Measurements from ENCODE around the gene WDR27.
A peak's percentile ranks its signal among the peaks of the same experiment; 100 is the strongest.

WDR27 gene

GRCh38 chr6:169729961-169730360 is 28.1 kb upstream of the WDR27 start:
- TF ChIP-seq CTCF (IDR thresholded peaks at IDR 0.05; ENCODE audit: low read depth, low read length, missing control alignments): no peak
- H3K4me3 ChIP-seq (ENCODE audit: low read depth, low read length): no peak overlapping the region
- no peak for DNase-seq (ENCODE audit: low read depth)

GRCh38 chr6:169726963-169727362 is 25.1 kb upstream of the WDR27 start:
- no peak for DNase-seq (ENCODE audit: low read depth)
- H3K4me3 ChIP-seq (ENCODE audit: low read depth, low read length): no peak overlapping the region
- no peak for TF ChIP-seq CTCF (IDR thresholded peaks at IDR 0.05; ENCODE audit: low read depth, low read length, missing control alignments)

- no peak for TF ChIP-seq CTCF (IDR thresholded peaks at IDR 0.05; ENCODE audit: low read depth, low read length, missing control alignments)
- no peak overlapping the region for H3K4me3 ChIP-seq (ENCODE audit: low read depth, low read length)
- no peak for DNase-seq (ENCODE audit: low read depth)
These were observed 24.2 kb upstream of the WDR27 start for GRCh38 chr6:169726049-169726400.

- no peak for DNase-seq (ENCODE audit: low read depth)
These were observed 23.6 kb upstream of the WDR27 start for GRCh38 chr6:169725125-169726048.

GRCh38 chr6:169724494-169725124 is 22.8 kb upstream of the WDR27 start, which contains the start of gene PHF10:
PHF10 (minus strand) TSS chr6:169724500; CDS start chr6:169723931, 569 bp downstream.
- DNase-seq (ENCODE audit: low read depth): no peak
- no peak for TF ChIP-seq CTCF (IDR thresholded peaks at IDR 0.05; ENCODE audit: low read depth, low read length, missing control alignments)
- H3K4me3 ChIP-seq (ENCODE audit: low read depth, low read length): peak within 1 kb of the TSS; percentile 65

More at GRCh38 chr6:169725125-169726048, 23.6 kb upstream of the WDR27 start:
- peak overlapping the region; percentile 52 for H3K4me3 ChIP-seq (ENCODE audit: low read depth, low read length)
- TF ChIP-seq CTCF (IDR thresholded peaks at IDR 0.05; ENCODE audit: low read depth, low read length, missing control alignments): no peak

- TF ChIP-seq CTCF (IDR thresholded peaks at IDR 0.05; ENCODE audit: low read depth, low read length, missing control alignments): no peak
- H3K4me3 ChIP-seq (ENCODE audit: low read depth, low read length): peak overlapping the region; percentile 65; the same call in 1 of the 2 replicates
- DNase-seq (ENCODE audit: low read depth): no peak
These were observed 22.2 kb upstream of the WDR27 start for GRCh38 chr6:169723991-169724493.
